GM20000 (cell line): ENCODE data around the gene COL9A2.
"Not testable (repeated sequence)": the region's sequence is repeated elsewhere in the genome, so short reads cannot be mapped to it uniquely, and the experiment has no call there.

Source experiments
- DNase-seq: peaks from one replicate; pipeline ENCODE4 v3.0.0; 2012; ENCODE audit warnings: low spot score
- TF ChIP-seq, protein P1 (sequence below): IDR thresholded peaks from 2 replicates; pipeline ENCODE4 v1.5.1; 2012; ENCODE audit warnings: mild to moderate bottlenecking, control low read depth; ENCODE audit errors: extremely low read depth, missing control alignments

The COL9A2 gene

GRCh38 chr1:40357625-40358024, 40.5 kb upstream of the COL9A2 start:
- TF ChIP-seq, protein P1, sequence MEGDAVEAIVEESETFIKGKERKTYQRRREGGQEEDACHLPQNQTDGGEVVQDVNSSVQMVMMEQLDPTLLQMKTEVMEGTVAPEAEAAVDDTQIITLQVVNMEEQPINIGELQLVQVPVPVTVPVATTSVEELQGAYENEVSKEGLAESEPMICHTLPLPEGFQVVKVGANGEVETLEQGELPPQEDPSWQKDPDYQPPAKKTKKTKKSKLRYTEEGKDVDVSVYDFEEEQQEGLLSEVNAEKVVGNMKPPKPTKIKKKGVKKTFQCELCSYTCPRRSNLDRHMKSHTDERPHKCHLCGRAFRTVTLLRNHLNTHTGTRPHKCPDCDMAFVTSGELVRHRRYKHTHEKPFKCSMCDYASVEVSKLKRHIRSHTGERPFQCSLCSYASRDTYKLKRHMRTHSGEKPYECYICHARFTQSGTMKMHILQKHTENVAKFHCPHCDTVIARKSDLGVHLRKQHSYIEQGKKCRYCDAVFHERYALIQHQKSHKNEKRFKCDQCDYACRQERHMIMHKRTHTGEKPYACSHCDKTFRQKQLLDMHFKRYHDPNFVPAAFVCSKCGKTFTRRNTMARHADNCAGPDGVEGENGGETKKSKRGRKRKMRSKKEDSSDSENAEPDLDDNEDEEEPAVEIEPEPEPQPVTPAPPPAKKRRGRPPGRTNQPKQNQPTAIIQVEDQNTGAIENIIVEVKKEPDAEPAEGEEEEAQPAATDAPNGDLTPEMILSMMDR = no peak
- DNase-seq = no peak

DNA sequence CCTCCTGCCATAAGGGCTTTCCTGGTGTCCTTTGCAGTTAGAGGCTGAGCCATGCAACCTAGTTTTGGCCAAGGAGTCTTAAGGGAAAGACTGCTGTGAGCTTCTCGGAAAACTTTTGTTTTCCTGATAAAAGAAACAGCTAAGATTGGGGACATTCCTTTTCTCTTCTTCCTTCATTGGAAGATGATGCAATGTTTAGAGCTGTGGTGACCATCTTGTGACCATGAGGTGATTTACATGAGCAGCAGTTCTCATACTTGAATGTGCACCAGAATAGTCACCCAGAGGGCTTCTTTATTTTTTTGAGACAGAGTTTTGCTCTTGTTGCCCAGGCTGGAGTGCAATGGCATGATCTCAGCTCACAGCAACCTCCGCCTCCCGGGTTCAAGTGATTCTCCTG, 36.0 kb upstream of the COL9A2 start:
- TF ChIP-seq, protein P1 = no peak
- DNase-seq = no peak

DNA sequence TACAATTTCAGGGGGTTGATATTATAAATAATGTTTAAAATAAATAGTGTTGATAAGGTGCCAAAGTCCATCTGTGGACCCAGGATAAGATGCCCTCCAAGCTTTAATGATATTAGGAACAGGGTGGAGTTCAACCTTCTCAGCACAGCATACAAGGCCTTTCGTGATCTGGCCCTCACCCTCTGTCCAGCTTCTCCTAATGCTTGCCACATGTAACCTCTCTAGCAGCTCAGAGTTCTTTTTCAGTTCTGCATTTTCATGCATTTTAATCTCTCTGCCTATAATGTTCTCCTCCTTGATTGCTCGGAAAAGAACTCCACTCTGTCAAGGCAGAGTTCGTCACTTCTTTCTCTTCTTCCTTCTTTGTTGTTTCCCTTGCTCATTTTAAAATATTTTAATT, 35.0 kb upstream of the COL9A2 start:
- TF ChIP-seq, protein P1 = no peak
- peak; percentile 47 for DNase-seq

DNA sequence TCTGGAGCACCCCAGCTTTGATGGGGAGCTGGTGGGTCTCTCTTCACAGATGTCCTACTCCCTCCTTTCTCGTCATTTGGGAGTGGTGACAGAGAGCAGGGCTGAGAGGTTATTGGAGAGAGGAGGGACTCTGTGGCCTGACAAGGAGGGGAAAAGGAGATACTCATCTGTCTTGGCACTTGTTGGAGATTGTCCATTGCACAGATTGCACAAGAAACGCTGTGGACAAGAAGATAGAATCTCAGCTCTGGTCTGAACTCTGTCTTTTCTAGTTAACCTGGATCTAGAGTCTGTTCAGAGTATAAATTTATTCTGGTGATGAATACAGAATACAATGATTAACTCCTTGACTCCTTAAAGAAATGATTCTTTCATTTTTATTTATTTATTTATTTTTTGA, 34.0 kb upstream of the COL9A2 start:
- TF ChIP-seq, protein P1 = no peak
- DNase-seq = no peak

DNA sequence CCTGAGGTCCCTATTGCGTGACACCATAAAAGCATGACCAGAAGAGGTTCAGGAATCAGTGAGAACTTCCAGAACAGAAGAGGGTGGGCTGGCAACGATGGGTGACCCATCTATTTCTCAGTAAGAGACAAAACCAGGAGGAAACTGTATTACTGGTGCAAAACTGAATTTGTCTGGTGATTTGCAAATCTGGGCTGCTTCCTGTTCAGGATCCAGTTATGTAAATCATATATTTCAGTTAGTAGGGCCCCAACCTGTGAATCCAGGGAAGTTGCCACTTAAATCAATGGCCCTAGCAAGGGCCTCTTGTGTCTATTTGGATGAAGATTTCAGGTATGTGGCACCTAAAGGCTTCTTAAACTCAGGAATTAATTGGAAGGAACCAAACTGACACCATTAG, 33.3 kb upstream of the COL9A2 start:
- no peak for DNase-seq
- TF ChIP-seq, protein P1 = no peak

DNA sequence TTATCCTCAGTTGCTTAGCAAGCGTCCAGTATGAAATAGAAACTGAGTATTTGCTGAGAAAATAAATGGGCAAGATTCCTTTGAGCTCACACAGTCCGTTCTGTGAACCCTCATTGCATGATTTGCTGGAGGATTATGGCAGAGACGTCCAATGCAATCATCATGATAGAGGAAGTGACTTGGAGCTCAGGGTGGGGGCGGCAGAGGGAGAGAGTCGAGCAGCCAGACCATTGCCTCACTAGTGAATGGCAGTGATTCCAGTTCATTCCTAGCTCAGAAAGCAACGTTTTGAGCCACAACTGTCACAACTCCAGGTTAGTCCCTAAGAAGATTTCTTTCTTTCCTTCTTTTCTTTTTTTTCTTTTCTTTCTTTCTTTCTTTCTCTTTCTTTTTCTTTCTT, 27.5 kb upstream of the COL9A2 start:
- TF ChIP-seq, protein P1 = no peak
- DNase-seq = peak; percentile 38

GRCh38 chr1:40342381-40342717, 25.3 kb upstream of the COL9A2 start:
- DNase-seq = not testable (repeated sequence)

GRCh38 chr1:40341491-40342380, 24.6 kb upstream of the COL9A2 start:
- TF ChIP-seq, protein P1 = no peak
- DNase-seq = no peak
